ENCODE data around the gene TRMU.

GRCh38 chr22:46374663-46375474 is 39.4 kb downstream of the TRMU start:
- TF ChIP-seq CTCF (conservative IDR thresholded peaks at IDR 0.05; ENCODE audit: low read depth, low read length) (no peak), EZH2 (IDR thresholded peaks at IDR 0.05; ENCODE audit: borderline replicate concordance, low read depth, low read length, poor library complexity, severe bottlenecking) (no peak)

All from A673 (cell line).